Stimulated activated CD8-positive, alpha-beta memory T cell treated with anti-CD3 and anti-CD28 coated beads, Interleukin-12 subunit alpha, Interleukin-12 subunit beta, amount 100 ng/mL, for 4 hours (primary cell): ENCODE results near the gene MOB3C.

ENCODE experiments used
- DNase-seq: peaks from one replicate; pipeline ENCODE4 v3.0.0-alpha.2; 2020; ENCODE audit warnings: low read depth

The MOB3C gene

DNA sequence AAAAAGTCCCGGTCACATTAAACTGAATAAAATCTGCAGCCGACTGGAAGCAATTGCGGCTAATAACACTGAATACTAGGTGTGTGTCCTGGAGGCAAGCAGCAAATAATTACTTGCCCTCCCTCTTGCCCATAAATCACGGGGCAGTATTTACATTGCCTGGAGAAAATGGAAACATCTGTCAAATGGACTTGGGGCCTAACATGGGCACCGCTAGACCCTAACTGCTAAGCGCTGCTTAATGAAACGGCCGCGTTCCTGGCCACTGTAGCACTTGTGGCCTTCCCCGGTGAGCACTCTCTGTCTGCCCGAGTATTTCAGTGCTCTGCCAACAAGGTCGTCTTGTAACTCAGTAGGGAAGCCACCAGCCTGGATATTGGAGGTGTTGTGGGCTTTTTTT, 41.3 kb downstream of the MOB3C start:
- no peak for DNase-seq

DNA sequence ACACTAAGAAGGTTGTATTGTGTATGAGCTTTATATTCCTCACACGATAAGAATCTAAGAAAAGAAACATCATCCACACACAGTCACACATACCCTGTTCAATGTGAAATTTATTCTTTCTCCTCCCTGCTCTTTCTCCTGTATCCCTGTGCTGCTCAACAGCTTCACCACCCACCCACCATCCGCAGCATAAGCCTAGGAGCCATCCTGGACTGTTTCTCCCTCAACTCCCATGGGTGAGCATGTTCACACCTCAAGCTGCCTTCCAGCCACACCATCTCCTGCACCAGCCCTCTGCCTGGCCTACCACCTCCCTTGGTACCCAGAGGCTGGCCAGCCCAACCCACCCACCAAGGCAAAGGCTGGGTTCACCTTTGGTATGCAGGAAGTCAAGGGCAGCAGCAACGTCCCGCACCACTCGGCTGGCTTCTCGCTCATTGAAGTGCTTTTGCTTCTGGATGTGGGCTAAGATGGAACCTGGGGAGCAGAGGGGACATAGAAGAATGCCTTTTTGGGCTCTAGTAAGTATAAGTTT, 44.9 kb downstream of the MOB3C start:
- DNase-seq: no peak

DNA sequence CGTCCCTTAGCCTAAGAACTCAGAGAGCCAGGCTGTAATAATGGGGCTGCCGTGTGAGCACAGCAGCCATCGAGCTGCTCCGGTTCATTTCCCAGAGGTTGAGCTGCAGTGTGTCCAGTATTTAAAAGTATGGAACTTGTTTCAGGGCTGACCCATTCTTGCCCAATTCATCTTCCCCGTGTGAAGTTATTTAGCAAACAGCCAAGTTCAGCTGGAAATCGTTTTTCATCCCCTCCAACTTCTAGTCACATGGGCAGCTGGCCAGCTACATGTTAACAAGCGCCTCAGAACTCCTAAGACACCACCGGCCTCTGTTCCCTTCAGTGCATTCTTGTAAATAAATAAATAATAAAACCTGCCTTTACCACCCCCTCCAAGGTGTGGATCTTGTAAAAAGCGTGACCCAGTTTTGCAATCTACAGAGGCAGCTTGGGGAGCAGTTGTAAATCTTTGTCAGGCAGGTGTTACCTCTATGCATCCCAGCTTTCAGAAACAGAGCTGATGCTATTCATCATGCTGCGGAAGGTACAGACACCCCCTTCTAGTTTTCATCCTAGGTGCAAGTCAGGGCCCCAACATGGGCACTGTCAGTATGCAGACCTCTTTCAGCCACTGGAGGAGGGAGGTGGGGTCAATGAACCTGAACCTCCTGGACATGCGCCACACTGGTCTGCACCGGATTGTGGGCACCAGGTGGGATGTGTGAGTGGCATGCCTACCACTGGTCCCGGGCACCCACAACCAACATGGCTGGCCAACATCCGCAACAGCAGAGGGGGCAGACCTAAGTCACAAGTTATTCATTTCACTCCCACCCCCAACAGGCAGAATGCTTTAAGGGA, 46.5 kb downstream of the MOB3C start:
- no peak for DNase-seq

DNA sequence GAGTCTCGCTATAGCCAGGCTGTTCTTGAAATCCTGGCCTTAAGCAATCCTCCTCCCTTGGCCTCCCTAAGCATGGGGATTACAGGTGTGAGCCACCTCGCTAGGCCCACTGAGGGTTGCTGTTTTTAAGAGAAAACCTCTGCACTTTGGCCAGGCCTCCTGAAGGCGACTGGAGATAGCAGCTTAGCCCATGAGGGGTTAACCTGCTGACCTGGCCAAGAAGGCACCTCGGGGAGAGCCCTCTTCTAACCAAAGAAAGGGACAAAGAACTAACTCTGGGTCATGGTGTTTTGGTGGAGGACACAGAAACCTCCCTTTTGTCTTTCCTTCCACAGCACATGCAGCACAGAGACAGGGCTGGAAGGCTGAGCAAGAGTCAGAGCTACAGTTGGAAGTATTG, 47.5 kb downstream of the MOB3C start:
- DNase-seq: no peak

DNA sequence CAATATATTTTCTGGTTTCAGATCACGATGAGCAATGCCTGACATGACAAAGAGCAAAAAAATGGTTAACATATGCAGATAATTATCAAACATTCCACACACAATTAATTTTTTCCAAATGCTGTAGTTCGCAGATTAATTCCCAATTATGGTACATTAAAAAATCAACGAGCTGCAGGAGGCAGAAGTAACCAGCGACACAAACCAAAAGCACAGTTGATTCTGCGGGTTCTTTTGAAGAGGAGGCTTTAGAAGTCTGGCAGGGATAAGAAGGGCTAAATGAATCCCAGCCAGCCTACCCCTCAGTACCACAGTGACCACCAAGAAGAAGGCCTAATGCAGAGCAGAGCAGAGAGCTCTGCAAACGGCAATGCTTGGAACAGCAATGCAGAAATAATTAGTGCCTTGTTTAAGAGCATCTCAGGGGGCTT, 48.1 kb downstream of the MOB3C start:
- no peak for DNase-seq

DNA sequence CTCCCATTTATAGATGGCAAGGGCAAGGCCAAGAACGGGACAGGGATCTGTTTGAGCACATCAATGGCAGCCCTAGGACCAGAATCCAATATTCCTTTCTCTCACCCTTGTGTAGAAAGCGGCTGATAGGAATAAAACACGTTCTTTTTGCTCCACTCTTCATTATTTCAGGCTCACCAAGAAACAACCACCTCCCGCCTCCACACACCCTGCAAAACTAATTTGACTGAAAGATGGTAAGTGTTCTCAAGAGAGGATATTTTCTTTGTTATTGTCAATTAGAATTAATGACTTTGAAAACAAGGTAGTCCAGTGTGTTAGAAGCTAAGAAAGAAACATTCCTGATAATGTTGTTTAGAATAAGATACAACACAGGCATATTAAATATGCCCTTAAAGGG, 53.3 kb downstream of the MOB3C start:
- no peak for DNase-seq

DNA sequence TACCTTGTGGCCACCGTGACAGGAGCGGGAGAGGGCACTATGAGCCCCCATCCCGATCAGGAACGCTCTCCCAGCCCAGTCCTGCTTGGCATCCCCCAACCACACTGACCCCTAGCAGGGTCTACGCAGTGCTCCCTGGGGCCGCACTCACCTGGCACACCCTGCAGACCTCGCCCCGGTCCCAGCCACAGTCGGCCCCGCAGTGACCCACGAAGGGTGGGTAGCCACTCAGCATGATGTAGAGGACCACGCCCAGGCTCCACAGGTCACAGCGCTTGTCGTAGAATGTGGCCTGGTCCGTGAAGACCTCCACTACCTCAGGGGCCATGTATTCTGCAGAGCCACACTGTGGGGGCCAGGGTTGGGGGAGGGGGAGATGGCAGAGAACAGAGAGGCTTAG, 54.1 kb downstream of the MOB3C start:
- DNase-seq: no peak

DNA sequence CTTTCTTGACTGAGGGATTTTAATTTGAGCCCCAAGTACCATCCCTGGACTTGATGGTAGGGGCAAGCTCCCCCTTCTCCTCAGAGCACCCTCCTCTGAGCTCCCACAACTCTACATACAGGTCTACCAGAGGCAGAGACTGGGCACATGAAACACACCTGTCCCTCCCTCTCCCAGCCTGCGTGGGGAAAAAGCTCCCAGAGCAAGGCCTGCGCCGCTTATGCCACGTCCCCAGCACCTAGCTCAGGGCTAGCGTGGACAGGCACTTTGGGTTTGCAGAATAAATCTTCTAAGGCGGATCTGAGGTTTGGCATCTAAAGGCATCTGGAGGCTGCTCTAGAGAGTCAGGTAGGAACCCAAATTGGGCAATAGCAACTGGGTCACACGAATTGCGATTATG, 57.6 kb downstream of the MOB3C start:
- no peak for DNase-seq

DNA sequence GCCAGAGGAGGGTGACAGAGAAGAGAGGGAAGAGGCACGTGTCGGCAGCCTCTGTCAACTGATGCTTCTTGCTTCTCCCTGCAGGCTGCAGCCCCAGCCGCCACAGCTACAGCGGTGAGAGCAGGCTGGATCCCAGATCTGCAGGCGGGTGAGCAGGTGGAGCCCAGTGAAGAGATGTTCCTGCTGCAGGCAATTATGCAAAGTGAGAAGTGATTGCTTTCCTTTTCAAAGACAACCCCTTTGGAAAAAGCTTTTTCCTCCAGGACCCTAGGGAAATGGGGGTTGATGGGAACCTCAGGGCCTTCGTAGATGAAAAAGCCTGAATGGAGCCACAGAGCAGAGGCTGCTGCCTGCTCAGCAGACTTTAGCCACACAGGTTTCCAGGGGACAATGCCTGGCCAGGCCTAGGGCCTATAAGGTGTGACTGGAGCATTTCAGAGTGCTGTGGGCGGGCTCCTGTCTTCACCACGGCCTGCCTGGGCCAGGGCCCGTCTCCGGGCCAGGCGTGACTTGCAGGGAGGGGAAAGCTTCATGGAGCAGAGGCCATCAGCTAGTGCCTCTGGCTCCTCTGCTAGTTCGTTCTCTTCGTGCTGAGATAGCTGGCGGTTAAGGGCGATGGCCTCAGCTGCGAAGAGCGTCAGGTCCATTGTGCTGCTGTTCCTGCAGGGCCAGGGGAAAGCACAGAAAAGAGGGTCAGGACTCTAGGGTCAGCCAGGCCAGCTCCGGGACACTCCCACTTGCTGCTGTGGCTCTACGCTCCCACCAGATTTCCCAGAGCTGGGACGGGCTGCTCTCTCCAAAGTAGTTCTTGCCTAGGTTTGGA, 58.3 kb downstream of the MOB3C start:
- DNase-seq: no peak
